ENCODE data around the gene FHIT.

DNA sequence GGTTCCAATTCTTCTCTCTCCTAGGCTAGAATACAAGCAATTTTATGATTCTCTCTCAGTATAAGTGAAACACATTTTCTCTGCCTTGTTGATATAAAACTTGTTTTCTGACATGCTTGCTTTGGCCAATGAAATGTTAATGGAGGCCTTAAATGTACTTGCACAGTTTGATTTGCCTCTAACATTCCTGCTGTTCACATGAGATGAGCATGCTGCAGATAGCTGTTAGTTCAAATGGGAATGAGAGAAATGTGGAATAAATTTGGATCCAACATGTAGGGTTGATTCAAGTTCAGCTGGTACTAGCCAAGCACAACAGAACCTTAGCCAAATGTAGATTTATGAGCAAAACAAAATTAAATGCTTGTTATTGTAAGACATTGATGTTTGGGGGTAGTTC lies 32.6 kb upstream of the FHIT start:
- no peak for TF ChIP-seq CTCF (IDR thresholded peaks at IDR 0.05)
- TF ChIP-seq POLR2A (IDR thresholded peaks at IDR 0.05), result no peak

Data from Peyer's patch (tissue), 4 donors.